HG02884 (cell line): ENCODE data around the gene MZT2A.
"Not testable (repeated sequence)": the region's sequence is repeated elsewhere in the genome, so short reads cannot be mapped to it uniquely, and the experiment has no call there.

Experiments
- ATAC-seq: cut with Tn5 transposase; IDR thresholded peaks from one replicate; pipeline ENCODE4 v1.9.1; 2021; ENCODE audit warnings: mild to moderate bottlenecking, moderate library complexity; ENCODE audit not compliant: unreplicated experiment

MZT2A gene

DNA sequence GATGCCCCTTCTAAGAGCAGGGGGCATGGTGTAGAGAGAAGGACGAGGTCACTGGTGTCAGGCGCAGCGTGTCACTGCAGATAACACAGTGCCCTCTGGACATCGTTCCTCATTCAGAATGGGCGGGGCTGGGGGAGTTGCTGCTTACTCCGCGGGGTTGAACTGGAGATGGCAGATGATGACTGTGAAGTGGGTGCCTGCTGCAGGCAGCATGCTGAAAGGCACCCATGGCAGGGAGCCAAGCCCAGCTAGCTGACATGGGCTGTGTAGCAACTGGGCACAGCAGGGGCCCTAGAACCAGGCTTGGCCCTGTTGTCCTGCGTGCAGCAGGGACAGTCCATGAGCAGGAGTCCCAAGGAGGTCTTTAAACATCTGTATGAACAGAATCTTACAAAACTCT, 20.6 kb downstream of the MZT2A start:
- not testable (repeated sequence) for ATAC-seq

DNA sequence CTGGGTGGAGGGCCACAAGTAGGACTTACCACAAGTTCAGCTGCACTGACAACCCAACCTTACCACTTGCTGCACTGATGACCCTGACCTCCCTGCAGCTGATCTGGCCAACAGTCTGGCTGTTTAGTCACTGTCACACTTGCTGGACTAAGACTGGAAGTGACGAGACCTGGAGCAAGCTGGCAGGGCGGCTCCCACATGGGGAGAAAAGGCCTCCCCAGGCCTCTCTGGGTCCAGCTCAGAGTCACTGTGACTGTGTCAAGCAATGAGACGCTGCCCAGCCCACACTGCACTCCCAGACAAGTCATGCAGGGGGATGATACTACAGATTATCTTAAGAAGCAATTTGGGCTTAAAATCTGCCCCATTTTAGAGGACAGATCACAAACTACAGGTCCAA, 21.3 kb downstream of the MZT2A start:
- ATAC-seq: not testable (repeated sequence)

DNA sequence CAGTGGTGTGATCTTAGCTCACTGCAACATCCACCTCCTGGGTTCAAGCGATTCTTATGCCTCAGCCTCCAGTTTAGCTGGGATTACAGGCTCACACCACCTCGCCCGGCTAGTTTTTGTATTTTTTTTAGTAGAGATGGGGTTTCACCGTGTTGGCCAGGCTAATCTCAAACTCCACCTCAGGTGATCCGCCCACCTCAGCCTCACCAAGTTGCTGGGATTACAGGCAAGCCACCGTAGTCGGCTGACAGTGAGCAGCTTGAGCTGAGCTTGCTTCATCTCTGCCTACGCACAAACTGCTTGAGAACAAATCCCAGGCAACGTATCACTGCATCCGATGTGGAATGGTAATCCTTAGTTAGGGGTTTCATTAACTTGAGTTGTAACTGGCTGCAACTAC, 24.5 kb downstream of the MZT2A start:
- ATAC-seq: not testable (repeated sequence)

DNA sequence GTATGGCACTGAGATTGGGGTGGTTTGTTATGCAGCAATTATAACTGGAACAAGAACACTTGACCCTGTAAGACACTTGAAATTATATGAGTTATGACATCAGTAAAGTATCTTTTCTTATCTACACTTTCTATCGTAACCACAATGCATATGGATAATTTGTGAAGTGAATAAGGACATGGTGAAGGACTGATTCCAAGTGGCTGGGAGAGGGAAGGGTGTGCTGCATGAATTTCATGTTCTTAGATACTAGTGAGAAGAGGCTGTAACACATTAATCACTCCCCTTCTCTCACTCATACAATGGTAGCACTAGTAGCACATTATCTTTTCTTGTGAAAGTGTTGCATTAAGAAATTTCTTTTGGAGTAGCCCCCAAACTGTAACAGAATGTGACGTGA, 37.3 kb downstream of the MZT2A start:
- not testable (repeated sequence) for ATAC-seq

DNA sequence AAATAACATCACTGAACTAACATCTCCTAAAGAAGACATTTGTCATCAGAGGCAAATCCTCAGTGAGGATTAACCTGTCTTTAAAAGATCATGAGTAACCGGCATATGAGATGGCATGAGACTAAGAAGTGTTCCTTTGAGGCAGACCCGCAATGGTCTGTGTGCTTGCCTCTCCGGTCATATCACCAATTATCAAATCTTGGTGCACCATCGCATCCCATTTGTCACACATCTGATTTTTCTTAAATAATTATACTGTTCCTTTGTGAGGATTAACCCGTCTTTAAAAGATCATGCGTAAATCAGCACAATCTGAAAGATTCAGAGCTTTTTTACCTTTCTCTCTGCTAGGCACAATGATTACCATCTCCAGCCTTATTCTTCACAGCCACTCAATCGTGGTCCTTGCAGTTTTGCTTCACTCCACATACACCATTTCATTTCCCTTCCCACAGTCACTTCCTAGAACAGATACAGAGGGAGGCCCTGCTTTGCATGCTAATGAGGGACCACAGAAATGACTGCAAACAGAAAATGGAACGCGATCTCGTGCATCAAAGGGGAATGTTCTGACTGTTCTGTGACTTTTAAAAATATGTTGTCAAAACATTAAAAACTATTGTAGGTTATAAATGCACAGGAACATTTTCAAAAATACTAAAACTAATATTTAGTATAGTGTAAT, 40.8 kb downstream of the MZT2A start:
- peak; percentile 93 for ATAC-seq

DNA sequence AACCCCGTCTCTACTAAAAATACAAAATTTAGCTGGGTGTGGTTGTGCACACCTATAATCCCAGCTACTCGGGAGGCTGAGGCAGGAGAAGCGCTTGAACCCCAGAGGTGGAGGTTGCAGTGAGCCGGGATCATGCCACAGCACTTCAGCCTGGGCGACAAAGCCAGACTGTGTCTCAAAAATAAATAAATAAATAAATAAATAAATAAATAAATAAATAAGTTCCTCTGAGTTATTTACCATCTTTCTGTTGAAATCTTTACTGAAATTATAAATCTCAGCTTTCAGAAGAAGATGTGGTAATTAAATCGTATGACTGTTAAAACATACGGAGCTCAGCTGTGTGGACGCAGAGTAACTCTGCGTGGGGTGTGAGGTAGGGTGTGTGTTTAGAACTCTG, 44.2 kb downstream of the MZT2A start:
- ATAC-seq: not testable (repeated sequence)

DNA sequence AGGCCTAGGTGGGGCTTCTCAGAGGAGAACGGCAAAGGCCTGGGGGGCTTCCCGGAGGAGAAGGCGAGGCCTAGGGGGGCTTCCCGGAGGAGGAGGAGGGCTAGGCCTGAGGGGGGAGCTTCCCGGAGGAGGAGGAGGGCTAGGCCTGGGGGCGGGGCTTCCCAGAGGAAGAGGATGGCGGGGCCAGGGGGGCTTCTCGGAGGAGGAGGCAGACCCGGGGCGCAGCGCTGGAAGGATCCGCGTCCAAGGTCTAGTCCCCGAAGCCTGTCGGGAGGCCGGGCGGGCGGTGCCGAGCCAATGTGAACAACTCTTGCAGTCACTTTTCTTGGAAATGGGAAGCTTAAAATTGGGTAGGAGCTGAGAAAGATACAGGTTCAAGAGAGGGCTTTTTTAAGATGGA, 46.3 kb downstream of the MZT2A start:
- no peak for ATAC-seq

DNA sequence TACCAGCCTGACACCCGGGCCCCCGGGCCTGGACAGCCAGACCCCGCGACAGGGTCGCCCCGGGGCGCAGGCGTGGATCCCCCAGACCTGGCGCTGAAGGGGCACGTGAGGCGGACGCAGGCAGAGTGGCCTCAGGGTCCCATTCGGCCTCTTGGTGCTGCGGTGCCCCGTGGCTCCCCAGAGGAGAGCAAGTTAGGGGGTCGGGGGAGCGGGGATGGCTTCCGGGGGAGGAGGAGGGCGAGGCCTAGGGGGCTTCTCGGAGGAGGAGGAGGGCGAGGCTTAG, 46.7 kb downstream of the MZT2A start:
- ATAC-seq: not testable (repeated sequence)

DNA sequence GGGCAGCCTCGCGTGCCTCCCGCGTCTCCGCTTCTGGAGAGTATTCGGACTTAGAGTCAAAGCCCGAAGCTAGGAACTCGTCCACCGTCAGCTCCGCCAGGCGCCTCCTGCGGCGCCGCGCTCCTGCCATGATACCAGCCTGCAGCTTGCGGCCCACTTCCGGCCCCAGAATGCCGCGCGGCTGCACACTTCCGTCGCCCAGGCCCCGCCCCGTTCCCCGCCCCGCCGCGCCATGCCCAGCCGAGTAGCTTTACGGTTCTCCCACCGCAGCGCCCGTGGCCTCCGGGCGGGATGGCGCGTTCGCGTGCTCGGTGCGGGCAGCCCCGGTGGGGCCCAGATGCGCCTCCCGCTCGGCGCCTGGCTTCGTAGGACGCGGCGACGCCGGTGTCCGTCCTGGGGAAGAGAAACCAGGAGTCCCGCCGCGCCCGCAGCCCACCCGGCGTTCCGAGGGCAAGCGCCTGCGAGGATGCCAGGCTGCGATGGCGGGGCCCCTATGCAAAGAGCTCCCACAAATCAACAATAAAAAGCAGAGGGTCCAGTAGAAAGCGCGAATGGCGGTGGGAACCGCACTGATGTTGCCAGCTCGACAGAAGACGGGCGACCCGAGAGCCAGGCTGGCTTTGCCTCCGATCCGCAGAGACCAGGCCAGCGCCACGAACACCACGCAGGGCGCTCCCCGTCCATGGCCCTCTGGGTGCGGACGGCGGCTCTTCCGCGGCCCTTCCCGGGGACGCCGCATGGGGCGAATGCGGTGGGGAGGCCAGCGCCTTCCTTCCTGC, 47.3 kb downstream of the MZT2A start:
- not testable (repeated sequence) for ATAC-seq

DNA sequence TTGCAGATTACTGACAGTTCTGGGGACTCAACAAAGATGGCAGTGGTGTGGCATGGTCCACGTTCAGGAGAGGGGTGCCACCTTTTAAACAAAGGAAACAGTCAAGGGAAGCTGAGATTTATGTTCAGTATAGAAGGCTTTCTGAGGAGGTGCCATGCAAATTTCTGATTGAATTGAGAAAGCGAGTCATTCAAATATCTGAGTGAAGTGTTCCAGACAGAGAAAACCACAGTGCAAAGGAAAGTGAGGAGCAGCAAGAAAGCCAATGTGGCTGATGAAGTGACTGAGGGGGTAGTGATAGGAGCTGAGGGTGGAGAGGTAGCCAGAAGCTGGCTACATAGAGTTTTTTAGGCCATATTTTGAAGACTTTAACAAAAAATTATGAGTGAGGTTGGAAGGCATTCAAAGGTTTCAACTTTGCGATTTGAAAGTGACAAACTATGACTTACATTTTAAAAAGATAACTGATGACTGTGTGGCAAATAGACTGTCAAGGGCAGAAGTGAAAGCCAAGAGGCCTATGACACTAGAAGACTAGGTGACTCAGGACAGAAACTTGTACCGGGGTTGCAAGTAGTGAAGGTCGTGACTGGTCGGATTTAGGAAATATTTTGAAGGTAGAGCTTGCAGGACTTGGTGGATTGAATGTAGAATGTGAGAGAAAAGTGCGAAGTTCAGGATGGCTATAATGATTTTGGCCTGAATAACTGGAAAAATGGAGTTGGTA, 51.3 kb downstream of the MZT2A start:
- not testable (repeated sequence) for ATAC-seq
